Spleen (tissue), 11 donors: Measurements from ENCODE around the gene ATG14. TPM values are rescaled to one million over a fixed set of nuclear protein-coding genes. Genes with fewer than 3 reads are reported as not detected.

Source experiments
- DNase-seq: peaks from one replicate; pipeline ENCODE4 v3.0.0-alpha.2; 2020
- H3K27ac ChIP-seq, 8 donors: fragments of 200-600 bp; sonication (generic) in 7 of 8; 1 replicate in 4 of 8; 2 replicates in 4 of 8; pipeline versions ENCODE4 v1.5.0 to v1.8.0; 2016 to 2021; ENCODE audit warnings: inconsistent platforms in 4 of 8, mild to moderate bottlenecking in 4 of 8, moderate library complexity in 1 of 8
- H3K27me3 ChIP-seq, 7 donors: fragments of 200-600 bp; sonication (generic) in 6 of 7; replicated peaks in 1 of 7; 1 replicate in 4 of 7; 2 replicates in 3 of 7; pipeline versions ENCODE4 v1.5.0 to v1.8.0; 2016 to 2021; ENCODE audit warnings: inconsistent platforms in 3 of 7, mild to moderate bottlenecking in 1 of 7
- H3K36me3 ChIP-seq, 6 donors: fragments of 200-600 bp; sonication (generic) in 5 of 6; 1 replicate in 4 of 6; 2 replicates in 2 of 6; pipeline versions ENCODE4 v1.5.0 to v1.8.0; 2016 to 2021; ENCODE audit warnings: inconsistent platforms in 2 of 6
- H3K4me1 ChIP-seq, 6 donors: fragments of 200-600 bp; sonication (generic) in 5 of 6; 1 replicate in 3 of 6; 2 replicates in 3 of 6; pipeline versions ENCODE4 v1.5.0 to v1.8.0; 2016 to 2021; ENCODE audit warnings: inconsistent platforms in 3 of 6
- H3K4me3 ChIP-seq, 8 donors: fragments of 200-600 bp; sonication (generic) in 7 of 8; 1 replicate in 4 of 8; 2 replicates in 4 of 8; pipeline versions ENCODE4 v1.5.0 to v1.8.0; 2016 to 2021; ENCODE audit warnings: inconsistent platforms in 4 of 8, mild to moderate bottlenecking in 4 of 8, moderate library complexity in 2 of 8
- H3K9me3 ChIP-seq, 8 donors: fragments of 200-600 bp; sonication (generic) in 7 of 8; 1 replicate in 4 of 8; 2 replicates in 4 of 8; pipeline versions ENCODE4 v1.5.0 to v1.8.0; 2016 to 2021; ENCODE audit warnings: inconsistent platforms in 4 of 8
- POLR2A ChIP-seq, 3 donors: fragments of 450-650 bp; IDR thresholded peaks; one replicate each; pipeline ENCODE4 v1.5.1; 2017; ENCODE audit warnings: antibody characterized with exemption in 3 of 3, mild to moderate bottlenecking in 1 of 3
- POLR2AphosphoS5 ChIP-seq, 3 donors: sonication (generic); formaldehyde crosslinking; IDR thresholded peaks; one replicate each; pipeline ENCODE4 v1.5.1; 2017; ENCODE audit warnings: antibody characterized with exemption in 3 of 3
- WGBS, 5 donors: extraction: QIAGEN DNeasy Blood & Tissue Kit in 3 of 5; methylation state at CpG; one replicate each; pipeline versions ENCODE4 v1.1.5 to v1.1.7; 2013 to 2018; 5-methylcytosine and 5-hydroxymethylcytosine counted together
- intact Hi-C: fragments of 100-400 bp; cut with DNase I; formaldehyde crosslinking; loops from one replicate; pipeline ENCODE4 v1.15.0; 2023; ENCODE audit warnings: low total_unique reads
- polyA plus RNA-seq, 3 donors: library from polyadenylated mRNA; stranded (reverse); fragments of 200-250 nt; gene quantifications; one replicate each; pipeline ENCODE4 v1.2.1, GENCODE V29; 2013
- total RNA-seq, 7 donors: library from RNA; depleted of rRNA in 3 of 7; stranded (reverse); fragments of >200 nt in 3 of 7; fragmentation: NEBNext Ultra II Directional in 4 of 7; extraction: Animal tissue kit (Norgen Biotek cat#: 25700) in 4 of 7; gene quantifications; one replicate each; pipeline versions ENCODE4 v1.1.0 to v1.2.1, GENCODE V29; 2016 to 2021
- TF ChIP-seq, protein P1 (sequence below), 11 experiments: fragments of 200-600 bp in 7 of 11; fragments of 450-650 bp in 4 of 11; sonication (generic) in 4 of 11; IDR thresholded peaks in 8 of 11; conservative IDR thresholded peaks in 3 of 11; 1 replicate in 7 of 11; 2 replicates in 4 of 11; pipeline versions ENCODE4 v1.4.0 to v1.8.0; 2016 to 2021; ENCODE audit warnings: antibody characterized with exemption in 11 of 11, inconsistent platforms in 4 of 11, mild to moderate bottlenecking in 1 of 11
- donor health status: healthy with polysubstance abuse.
- donor health status: DM: no; HTN: no; CAD: no; lungs with moderate emphysema.
- donor health status: DM: no; HTN: no; CAD: no.
- donor health status: Bipolar disorder and iron deficiency.
- donor health status: healthy.
- donor health status: DM: no; HTN: no; CAD: no.
- donor health status: DM: yes; HTN: yes; CAD: no.

The ATG14 gene
- total and polyA plus RNA-seq, 10 donors = 5.4 to 14.8 (median 12.1) TPM

DNA sequence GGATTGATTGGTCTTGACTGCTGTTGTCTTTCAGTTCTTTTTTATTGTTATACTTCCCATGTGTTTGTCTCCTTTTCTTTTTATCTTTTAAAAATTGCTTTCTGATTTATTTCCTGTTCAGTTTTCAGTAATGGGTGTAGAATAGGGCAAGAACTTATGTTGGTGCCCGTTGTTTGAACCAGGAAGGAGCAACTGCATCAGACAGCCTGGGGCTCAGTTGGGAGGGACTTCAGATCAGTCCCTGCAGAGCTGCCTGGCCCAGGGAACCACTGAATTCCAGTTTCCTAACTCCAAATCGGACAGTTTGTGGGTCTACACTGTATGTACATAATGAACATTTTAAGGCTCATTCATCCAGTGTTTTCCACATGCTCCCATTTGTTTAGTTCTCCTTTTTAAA is 75.5 kb downstream of the ATG14 start:
- H3K9me3 ChIP-seq = no peaks in the 10 kb centered on the region
- peaks cover 29 to 92% (median 65%) of the 10 kb centered on the region in 6 donors for H3K4me1 ChIP-seq
- no peak for DNase-seq
- 37 to 65% (median 52%) methylated on average over 2 of the region's 2 CpGs for WGBS, 5 donors
- no peak for TF ChIP-seq POLR2AphosphoS5 (IDR thresholded peaks at IDR 0.05)
- TF ChIP-seq, protein P1, sequence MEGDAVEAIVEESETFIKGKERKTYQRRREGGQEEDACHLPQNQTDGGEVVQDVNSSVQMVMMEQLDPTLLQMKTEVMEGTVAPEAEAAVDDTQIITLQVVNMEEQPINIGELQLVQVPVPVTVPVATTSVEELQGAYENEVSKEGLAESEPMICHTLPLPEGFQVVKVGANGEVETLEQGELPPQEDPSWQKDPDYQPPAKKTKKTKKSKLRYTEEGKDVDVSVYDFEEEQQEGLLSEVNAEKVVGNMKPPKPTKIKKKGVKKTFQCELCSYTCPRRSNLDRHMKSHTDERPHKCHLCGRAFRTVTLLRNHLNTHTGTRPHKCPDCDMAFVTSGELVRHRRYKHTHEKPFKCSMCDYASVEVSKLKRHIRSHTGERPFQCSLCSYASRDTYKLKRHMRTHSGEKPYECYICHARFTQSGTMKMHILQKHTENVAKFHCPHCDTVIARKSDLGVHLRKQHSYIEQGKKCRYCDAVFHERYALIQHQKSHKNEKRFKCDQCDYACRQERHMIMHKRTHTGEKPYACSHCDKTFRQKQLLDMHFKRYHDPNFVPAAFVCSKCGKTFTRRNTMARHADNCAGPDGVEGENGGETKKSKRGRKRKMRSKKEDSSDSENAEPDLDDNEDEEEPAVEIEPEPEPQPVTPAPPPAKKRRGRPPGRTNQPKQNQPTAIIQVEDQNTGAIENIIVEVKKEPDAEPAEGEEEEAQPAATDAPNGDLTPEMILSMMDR (IDR thresholded peaks at IDR 0.05 in 8 of 11, conservative IDR thresholded peaks at IDR 0.05 in 3 of 11) = no peak
- no peak for TF ChIP-seq POLR2A (IDR thresholded peaks at IDR 0.05)
- H3K27ac ChIP-seq = peak overlapping the region in 5 of 8 donors; percentile 1 to 86 (median 70)
- intact Hi-C loops = no loop called here
- H3K36me3 ChIP-seq = no peaks in the 10 kb centered on the region
- H3K4me3 ChIP-seq = no peak overlapping the region
- H3K27me3 ChIP-seq = no peaks in the 10 kb centered on the region

DNA sequence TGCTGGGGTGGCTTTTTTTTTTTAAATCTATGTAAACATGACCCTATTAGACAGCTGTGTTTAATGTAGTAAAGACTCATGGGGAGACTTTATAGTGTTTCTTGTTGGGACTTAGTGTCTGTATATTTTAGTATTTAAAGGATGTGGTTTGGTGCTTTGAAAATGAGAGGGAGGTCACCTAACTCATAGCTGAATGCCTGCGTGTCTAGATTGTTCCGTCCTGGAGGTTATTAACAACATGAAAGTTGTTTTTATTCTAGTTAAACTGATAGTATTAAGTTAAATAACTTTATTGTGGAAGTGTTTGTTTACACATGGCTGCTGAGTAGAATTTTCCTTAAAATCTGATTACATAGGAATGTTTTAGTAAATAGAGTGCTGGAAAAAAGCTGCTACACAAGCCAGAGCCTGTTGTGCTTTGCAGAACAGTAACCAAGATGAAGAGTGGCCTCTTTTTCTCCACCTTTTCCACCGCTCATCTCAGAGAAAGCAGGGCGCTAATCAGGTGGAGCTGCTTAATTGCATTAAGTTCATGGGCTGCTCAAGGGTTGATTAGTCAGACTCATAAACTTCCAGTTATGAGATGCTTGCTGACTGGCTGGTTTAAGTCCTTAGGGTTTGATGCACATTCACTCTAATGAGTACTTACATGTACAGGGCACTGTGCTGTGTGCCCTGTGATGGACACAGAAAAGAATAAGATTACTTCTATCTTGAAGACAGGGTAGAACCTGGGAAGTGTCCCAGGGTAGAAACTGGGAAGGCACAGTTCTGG is 77.7 kb downstream of the ATG14 start:
- Histone ChIP-seq H3K4me3 (peak overlapping the region in 1 of 8 donors; percentile 8), H3K4me1 (peaks cover 29 to 92% (median 66%) of the 10 kb centered on the region in 6 donors), H3K36me3 (no peaks in the 10 kb centered on the region), H3K27me3 (no peaks in the 10 kb centered on the region), H3K27ac (peak overlapping the region; percentile 13 to 86 (median 66)), H3K9me3 (no peaks in the 10 kb centered on the region)
- no peak for TF ChIP-seq POLR2AphosphoS5 (IDR thresholded peaks at IDR 0.05)
- TF ChIP-seq, protein P1 (IDR thresholded peaks at IDR 0.05 in 8 of 11, conservative IDR thresholded peaks at IDR 0.05 in 3 of 11) = no peak
- TF ChIP-seq POLR2A (IDR thresholded peaks at IDR 0.05) = no peak
- 57 to 74% (median 72%) methylated on average over 4 of the region's 4 CpGs for WGBS, 5 donors
- DNase-seq = no peak
- intact Hi-C loops = no loop called here

DNA sequence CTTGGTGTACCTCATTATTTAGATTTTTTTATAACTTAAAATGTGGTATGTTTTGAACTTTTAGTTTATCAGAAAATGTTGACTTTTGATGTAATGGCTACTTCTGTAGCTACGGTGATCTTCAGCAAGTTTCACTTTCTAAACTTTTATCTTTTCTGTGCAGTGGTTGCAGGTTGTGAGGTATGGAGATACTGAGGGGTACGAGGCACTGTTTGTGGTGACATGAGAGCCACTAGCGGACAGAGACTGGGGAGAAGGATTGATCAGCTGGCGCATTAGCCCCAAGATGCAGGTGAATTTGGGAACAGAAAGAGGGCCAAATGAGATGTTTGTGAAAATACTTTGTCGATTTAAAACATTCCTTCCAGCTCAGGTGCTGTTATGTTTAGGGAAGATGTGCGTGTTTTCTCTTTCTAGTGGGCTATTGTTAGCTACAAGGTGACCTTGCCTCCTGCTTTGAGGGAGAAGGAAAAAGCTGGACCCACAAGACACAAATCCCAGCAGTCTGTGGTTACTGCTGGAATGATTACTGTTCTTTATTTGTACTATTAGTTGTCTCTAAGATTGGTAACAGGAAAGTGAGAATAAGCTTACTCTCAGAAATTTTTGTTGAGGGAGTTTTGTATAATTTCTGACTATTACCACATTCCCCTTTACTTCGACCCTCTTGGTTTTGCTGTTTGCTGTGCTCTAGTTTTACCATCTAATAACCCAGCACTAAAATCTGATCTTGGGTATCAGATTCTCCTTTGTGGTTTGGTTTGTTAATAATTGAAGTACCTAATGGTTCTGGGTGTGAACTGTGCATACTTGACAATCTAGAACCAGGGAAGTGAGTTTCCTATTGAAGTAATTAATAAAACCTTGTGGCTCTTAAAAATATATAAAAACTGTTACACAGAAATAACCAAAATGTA is 78.7 kb downstream of the ATG14 start:
- WGBS, 5 donors = 56 to 69% (median 61%) methylated on average over 7 of the region's 7 CpGs
- Histone ChIP-seq H3K4me1 (peaks cover 29 to 93% (median 66%) of the 10 kb centered on the region in 6 donors), H3K36me3 (no peaks in the 10 kb centered on the region), H3K27ac (peak overlapping the region; percentile 58 to 86 (median 66)), H3K9me3 (no peaks in the 10 kb centered on the region), H3K4me3 (peak overlapping the region in 2 of 8 donors; percentile 6 to 46), H3K27me3 (no peaks in the 10 kb centered on the region)
- DNase-seq = no peak
- intact Hi-C loops = no loop called here
- no peak for TF ChIP-seq POLR2AphosphoS5 (IDR thresholded peaks at IDR 0.05)

DNA sequence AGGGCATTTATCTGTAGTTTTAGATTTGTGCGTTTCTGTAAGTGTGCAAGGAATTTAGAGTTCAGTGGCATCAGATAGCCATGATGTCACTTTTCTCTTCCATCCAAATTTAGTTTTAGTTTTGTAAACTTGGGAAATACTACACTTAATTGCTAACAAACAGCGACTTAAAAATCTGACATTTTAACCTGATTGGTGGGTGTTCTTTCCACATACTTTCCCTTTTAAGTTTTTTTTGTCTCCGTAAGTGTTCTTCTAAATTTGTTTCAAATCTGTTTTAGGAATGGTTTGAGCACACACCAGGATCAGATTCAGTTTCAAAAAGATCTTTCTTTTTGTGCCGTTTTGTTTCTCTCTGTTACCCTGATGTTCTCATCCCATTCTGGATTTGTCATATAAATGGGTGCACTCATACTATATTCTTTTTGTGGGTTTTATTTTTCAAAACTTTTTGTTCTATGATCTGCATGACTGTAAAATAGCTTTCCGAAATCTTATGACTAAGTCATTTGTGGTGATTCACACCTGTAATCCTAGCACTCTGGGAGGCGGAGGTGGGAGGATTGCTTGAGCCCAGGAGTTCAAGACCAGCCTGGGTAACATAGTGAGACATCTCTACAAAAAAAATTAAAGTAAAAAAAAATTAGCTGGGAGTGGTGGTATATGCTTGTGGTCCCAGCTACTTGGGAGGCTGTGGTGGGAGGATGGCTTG is 81.5 kb downstream of the ATG14 start:
- H3K27ac ChIP-seq = peak overlapping the region in 1 of 8 donors; percentile 4
- DNase-seq = no peak

More for the DNA sequence above, 81.5 kb downstream of the ATG14 start:
- H3K27me3 ChIP-seq = no peaks in the 10 kb centered on the region
- no peak overlapping the region for H3K4me3 ChIP-seq
- H3K36me3 ChIP-seq = peaks cover 0 to 4% (median 0%) of the 10 kb centered on the region in 6 donors
- no peaks in the 10 kb centered on the region for H3K9me3 ChIP-seq
- WGBS, 5 donors = 74 to 84% (median 81%) methylated on average over 6 of the region's 6 CpGs
- intact Hi-C loops = no loop called here
- peaks cover 21 to 87% (median 58%) of the 10 kb centered on the region in 6 donors for H3K4me1 ChIP-seq
- TF ChIP-seq POLR2A (IDR thresholded peaks at IDR 0.05) = no peak
- TF ChIP-seq, protein P1 (IDR thresholded peaks at IDR 0.05 in 8 of 11, conservative IDR thresholded peaks at IDR 0.05 in 3 of 11) = no peak
- TF ChIP-seq POLR2AphosphoS5 (IDR thresholded peaks at IDR 0.05) = no peak
